Activated CD8-positive, alpha-beta T cell treated with anti-CD3 and anti-CD28 coated beads, Interleukin-2, amount 10 ng/mL, durations not matched to agents 7 days and 5 days (primary cell): ENCODE measurements around the gene ITGA11. TPM values are rescaled to one million over a fixed set of nuclear protein-coding genes. Genes with fewer than 3 reads are reported as not detected.

Experiments used
- ATAC-seq: fragments of 150-1000 bp; cut with Tn5 transposase; one replicate; pipeline ENCODE4 v1.10.0; 2021; ENCODE audit warnings: moderate library complexity
- CTCF ChIA-PET: fragments of 350-600 bp; sonication (Branson Sonifier 250); formaldehyde crosslinking; loops from one replicate; lab custom pipeline; 2021; ENCODE audit warnings: antibody characterized with exemption; lab: Charles Lee
- POLR2A ChIA-PET: fragments of 350-600 bp; sonication (Branson Sonifier 250); formaldehyde crosslinking; loops from one replicate; lab custom pipeline; 2021; ENCODE audit warnings: antibody characterized with exemption; lab: Charles Lee
- DNase-seq: peaks from one replicate; pipeline ENCODE4 v3.0.0-alpha.2; 2020
- H3K27ac Mint-ChIP-seq: one replicate; pipeline ENCODE4 v1.8.0; 2021; ENCODE audit warnings: mild to moderate bottlenecking, mixed read lengths
- H3K27me3 Mint-ChIP-seq: one replicate; pipeline ENCODE4 v1.8.0; 2021; ENCODE audit warnings: low read depth, mixed read lengths
- H3K36me3 Mint-ChIP-seq: one replicate; pipeline ENCODE4 v1.8.0; 2021; ENCODE audit warnings: low read depth, mixed read lengths
- H3K4me1 Mint-ChIP-seq: one replicate; pipeline ENCODE4 v1.8.0; 2021; ENCODE audit warnings: low read depth, mixed read lengths
- H3K4me3 Mint-ChIP-seq: one replicate; pipeline ENCODE4 v1.8.0; 2021; ENCODE audit warnings: mild to moderate bottlenecking, mixed read lengths
- H3K9me3 Mint-ChIP-seq: one replicate; pipeline ENCODE4 v1.8.0; 2022; ENCODE audit warnings: mixed read lengths; ENCODE audit not compliant: insufficient read depth
- total RNA-seq, 2 experiments: library from RNA; stranded (reverse); gene quantifications; one replicate each; pipeline ENCODE4 v1.2.3, GENCODE V29; 2021

Gene ITGA11
- total RNA-seq, 2 experiments from 2014 or later = 0.18 to 0.39 TPM

- Mint-ChIP-seq H3K4me3 (no peak overlapping the region), H3K27ac (no peak overlapping the region), H3K36me3 (peaks cover 5% of the 10 kb centered on the region), H3K4me1 (peaks cover 9% of the 10 kb centered on the region), H3K9me3 (peaks cover 19% of the 10 kb centered on the region), H3K27me3 (peaks cover 36% of the 10 kb centered on the region)
- DNase-seq (no peak), ATAC-seq (no peak)
- POLR2A ChIA-PET = no interaction called here
- CTCF ChIA-PET = interaction anchor here (1.6 kb wide), 1 partner anchor 90 kb away, joined by 10 read pairs; no protein-coding TSS in a partner anchor
These were observed 35.9 kb downstream of the ITGA11 start for GRCh38 chr15:68396068-68396467.

- peaks cover 5% of the 10 kb centered on the region for H3K36me3 Mint-ChIP-seq
- CTCF ChIA-PET = interaction anchor here (2.2 to 6.0 kb wide), 2 partner anchors 12 to 85 kb away, joined by 9 to 30 read pairs; no protein-coding TSS in a partner anchor
- peaks cover 31% of the 10 kb centered on the region for H3K27me3 Mint-ChIP-seq
- H3K9me3 Mint-ChIP-seq = peaks cover 19% of the 10 kb centered on the region
- H3K4me1 Mint-ChIP-seq = peaks cover 25% of the 10 kb centered on the region
- H3K4me3 Mint-ChIP-seq = no peak overlapping the region
- no peak for ATAC-seq
- no peak overlapping the region for H3K27ac Mint-ChIP-seq
- POLR2A ChIA-PET = no interaction called here
- DNase-seq = no peak
These were observed 40.8 kb downstream of the ITGA11 start for GRCh38 chr15:68391121-68391520.

- Mint-ChIP-seq H3K4me1 (peaks cover 25% of the 10 kb centered on the region), H3K36me3 (peaks cover 5% of the 10 kb centered on the region), H3K9me3 (peaks cover 15% of the 10 kb centered on the region), H3K27me3 (peaks cover 28% of the 10 kb centered on the region), H3K4me3 (peak overlapping the region; percentile 20), H3K27ac (peak overlapping the region; percentile 62)
- peak; percentile 92 for ATAC-seq
- POLR2A ChIA-PET = no interaction called here
- CTCF ChIA-PET = interaction anchor here (1.4 to 6.0 kb wide), 5 partner anchors 8 to 137 kb away, joined by 3 to 30 read pairs (median 7); no protein-coding TSS in a partner anchor
- DNase-seq = peak; percentile 64
These were observed 41.8 kb downstream of the ITGA11 start for GRCh38 chr15:68389936-68390817.

- H3K4me1 Mint-ChIP-seq = peaks cover 25% of the 10 kb centered on the region
- H3K4me3 Mint-ChIP-seq = no peak overlapping the region
- peaks cover 15% of the 10 kb centered on the region for H3K9me3 Mint-ChIP-seq
- ATAC-seq = no peak
- CTCF ChIA-PET = interaction anchor here (1.4 to 6.0 kb wide), 5 partner anchors 8 to 136 kb away, joined by 3 to 30 read pairs (median 7); no protein-coding TSS in a partner anchor
- POLR2A ChIA-PET = no interaction called here
- peak overlapping the region; percentile 62 for H3K27ac Mint-ChIP-seq
- peaks cover 22% of the 10 kb centered on the region for H3K27me3 Mint-ChIP-seq
- DNase-seq = no peak
- H3K36me3 Mint-ChIP-seq = peaks cover 5% of the 10 kb centered on the region
These were observed 42.7 kb downstream of the ITGA11 start for GRCh38 chr15:68389041-68389930.

GRCh38 chr15:68387381-68388143, 44.4 kb downstream of the ITGA11 start:
- Mint-ChIP-seq H3K27me3 (peaks cover 10% of the 10 kb centered on the region), H3K9me3 (no peaks in the 10 kb centered on the region), H3K4me1 (peaks cover 27% of the 10 kb centered on the region), H3K4me3 (no peak overlapping the region), H3K27ac (no peak overlapping the region), H3K36me3 (peaks cover 2% of the 10 kb centered on the region)
- POLR2A ChIA-PET = no interaction called here
- CTCF ChIA-PET = interaction anchor here (1.1 to 1.3 kb wide), 2 partner anchors 8 to 81 kb away, joined by 3 to 11 read pairs; no protein-coding TSS in a partner anchor
- peak; percentile 18 for DNase-seq
- no peak for ATAC-seq

GRCh38 chr15:68386587-68387288, 45.2 kb downstream of the ITGA11 start:
- H3K4me3 Mint-ChIP-seq = no peak overlapping the region
- ChIA-PET CTCF (interaction anchor here (9.6 kb wide), 1 partner anchor 81 kb away, joined by 143 read pairs; no protein-coding TSS in a partner anchor), POLR2A (no interaction called here)
- peaks cover 3% of the 10 kb centered on the region for H3K27me3 Mint-ChIP-seq
- H3K27ac Mint-ChIP-seq = no peak overlapping the region
- H3K36me3 Mint-ChIP-seq = no peaks in the 10 kb centered on the region
- peaks cover 24% of the 10 kb centered on the region for H3K4me1 Mint-ChIP-seq
- DNase-seq (peak; percentile 3), ATAC-seq (no peak)
- H3K9me3 Mint-ChIP-seq = no peaks in the 10 kb centered on the region

GRCh38 chr15:68385671-68386586, 46.0 kb downstream of the ITGA11 start:
- Mint-ChIP-seq H3K9me3 (no peaks in the 10 kb centered on the region), H3K4me3 (no peak overlapping the region), H3K36me3 (no peaks in the 10 kb centered on the region), H3K27ac (no peak overlapping the region), H3K4me1 (peaks cover 18% of the 10 kb centered on the region), H3K27me3 (no peaks in the 10 kb centered on the region)
- POLR2A ChIA-PET = no interaction called here
- DNase-seq (peak; percentile 13), ATAC-seq (no peak)
- CTCF ChIA-PET = interaction anchor here (9.6 kb wide), 1 partner anchor 80 kb away, joined by 143 read pairs; no protein-coding TSS in a partner anchor

GRCh38 chr15:68385240-68385561, 46.8 kb downstream of the ITGA11 start:
- H3K27me3 Mint-ChIP-seq = no peaks in the 10 kb centered on the region
- POLR2A ChIA-PET = no interaction called here
- H3K27ac Mint-ChIP-seq = no peak overlapping the region
- CTCF ChIA-PET = interaction anchor here (1.2 to 9.6 kb wide), 2 partner anchors 79 to 132 kb away, joined by 7 to 143 read pairs; no protein-coding TSS in a partner anchor
- DNase-seq = no peak
- peaks cover 16% of the 10 kb centered on the region for H3K4me1 Mint-ChIP-seq
- H3K4me3 Mint-ChIP-seq = no peak overlapping the region
- no peaks in the 10 kb centered on the region for H3K36me3 Mint-ChIP-seq
- no peak for ATAC-seq
- no peaks in the 10 kb centered on the region for H3K9me3 Mint-ChIP-seq

GRCh38 chr15:68384451-68385239, 47.3 kb downstream of the ITGA11 start:
- Mint-ChIP-seq H3K4me3 (no peak overlapping the region), H3K36me3 (no peaks in the 10 kb centered on the region), H3K27me3 (no peaks in the 10 kb centered on the region), H3K27ac (no peak overlapping the region), H3K9me3 (no peaks in the 10 kb centered on the region), H3K4me1 (peaks cover 16% of the 10 kb centered on the region)
- ATAC-seq (no peak), DNase-seq (peak; percentile 18)
- ChIA-PET POLR2A (interaction anchor here (0.6 kb wide), 1 partner anchor 61 kb away, joined by 4 read pairs; no protein-coding TSS in a partner anchor), CTCF (interaction anchor here (1.0 to 9.6 kb wide), 4 partner anchors 9 to 132 kb away, joined by 3 to 143 read pairs (median 6); no protein-coding TSS in a partner anchor)
